GM18526 (cell line): ENCODE results near the gene ANKK1.

Experiments
- POLR2A ChIP-seq: IDR thresholded peaks from 3 replicates; pipeline ENCODE4 v1.6.1; 2011; ENCODE audit not compliant: insufficient read length; ENCODE audit errors: extremely low read depth

The ANKK1 gene

GRCh38 chr11:113397821-113398220 is 10.2 kb downstream of the ANKK1 start:
- no peak for TF ChIP-seq POLR2A

GRCh38 chr11:113398669-113399430 is 11.3 kb downstream of the ANKK1 start:
- no peak for TF ChIP-seq POLR2A

- TF ChIP-seq POLR2A: no peak
These were observed 13.2 kb downstream of the ANKK1 start for GRCh38 chr11:113400631-113401230.

DNA sequence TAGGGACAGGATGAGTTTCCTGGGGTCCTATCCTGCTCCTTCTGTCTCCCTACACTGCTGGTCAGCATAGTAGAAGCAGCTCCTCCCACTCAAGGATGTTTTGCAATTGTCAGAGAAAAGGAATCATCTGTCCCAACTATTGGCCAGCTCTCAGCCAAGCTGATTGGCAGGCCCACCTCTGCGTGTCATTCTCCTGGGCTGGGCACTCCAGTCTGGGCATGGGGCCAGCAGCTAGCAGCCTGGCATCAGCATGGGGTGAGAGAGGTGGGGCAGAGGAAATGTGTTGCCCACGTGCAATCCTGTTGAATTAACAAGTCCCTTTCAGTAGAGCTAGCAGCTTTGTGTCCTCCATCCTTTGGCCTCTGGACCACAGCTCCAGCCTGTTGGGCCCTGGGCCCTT is 14.1 kb downstream of the ANKK1 start:
- TF ChIP-seq POLR2A: no peak

DNA sequence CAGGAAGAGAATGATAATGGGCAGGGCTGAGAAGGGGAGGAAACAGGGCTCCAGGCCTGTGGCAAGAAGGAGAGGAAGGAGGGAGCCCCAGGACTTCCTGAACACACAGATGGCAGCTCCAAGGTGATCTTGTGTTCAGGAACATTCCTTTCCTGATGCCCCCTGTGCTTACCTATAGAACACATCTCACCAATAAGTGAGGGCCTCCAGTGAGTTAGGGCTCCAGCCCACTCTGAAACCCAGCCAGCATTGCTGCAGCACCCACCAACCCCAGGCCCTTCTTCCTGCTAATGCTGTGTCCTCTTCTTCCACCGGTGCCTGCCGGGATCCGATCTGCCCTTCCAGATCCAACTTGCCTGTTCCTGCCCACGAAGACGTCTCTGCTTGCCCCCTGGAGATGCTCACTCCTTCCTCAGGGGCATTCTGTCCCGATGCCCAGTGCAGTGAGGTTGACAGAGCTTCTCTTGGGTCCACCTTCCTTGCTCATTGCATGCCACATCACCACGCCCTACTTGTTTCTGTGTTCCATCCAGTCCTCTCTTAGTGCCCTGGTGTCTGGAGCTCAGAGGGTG is 17.4 kb downstream of the ANKK1 start:
- TF ChIP-seq POLR2A: no peak

- no peak for TF ChIP-seq POLR2A
These were observed 18.3 kb downstream of the ANKK1 start for GRCh38 chr11:113405724-113406478.

GRCh38 chr11:113407163-113407562 is 19.6 kb downstream of the ANKK1 start:
- no peak for TF ChIP-seq POLR2A

GRCh38 chr11:113408206-113408605 is 20.6 kb downstream of the ANKK1 start:
- TF ChIP-seq POLR2A: no peak

DNA sequence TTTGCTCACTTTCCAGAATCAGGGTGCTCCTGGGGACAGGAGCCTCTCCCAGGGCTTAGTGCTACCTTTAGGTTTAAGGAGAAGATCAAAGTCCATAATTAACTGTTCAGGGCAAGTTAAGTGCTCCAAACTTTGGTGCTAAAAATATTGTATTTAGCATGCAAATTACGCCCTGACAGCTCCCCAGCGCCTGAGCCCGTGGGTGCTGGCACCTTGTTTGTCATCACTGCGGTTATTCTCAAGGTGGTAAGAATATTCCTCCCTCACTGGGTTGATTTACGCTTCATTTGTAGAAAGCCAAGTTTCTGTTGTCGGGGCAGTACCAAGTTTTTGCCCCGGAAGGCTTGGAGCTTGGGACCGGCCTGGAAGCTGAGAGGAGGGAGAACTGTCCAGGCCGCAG is 21.3 kb downstream of the ANKK1 start:
- TF ChIP-seq POLR2A: no peak

DNA sequence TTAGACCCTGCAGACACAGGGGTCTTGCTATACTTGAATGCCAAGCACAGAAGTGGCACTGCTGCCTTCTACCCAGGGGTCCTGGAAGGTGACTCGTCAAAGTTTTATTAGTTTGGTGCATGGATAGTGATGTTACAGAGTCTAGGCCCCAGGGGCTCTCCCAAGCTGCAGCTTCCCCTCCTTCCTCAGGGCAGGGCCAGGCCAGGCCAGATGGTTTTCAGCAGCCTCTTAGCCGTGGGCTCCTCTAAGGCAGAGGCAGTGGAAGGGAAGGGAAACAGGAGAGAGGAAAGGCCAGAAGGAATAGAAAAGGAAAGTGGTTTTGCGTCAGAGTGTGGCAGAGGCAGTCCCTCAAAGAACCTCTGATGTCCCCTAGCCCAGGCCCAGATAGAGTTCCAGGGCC is 21.9 kb downstream of the ANKK1 start:
- no peak for TF ChIP-seq POLR2A

DNA sequence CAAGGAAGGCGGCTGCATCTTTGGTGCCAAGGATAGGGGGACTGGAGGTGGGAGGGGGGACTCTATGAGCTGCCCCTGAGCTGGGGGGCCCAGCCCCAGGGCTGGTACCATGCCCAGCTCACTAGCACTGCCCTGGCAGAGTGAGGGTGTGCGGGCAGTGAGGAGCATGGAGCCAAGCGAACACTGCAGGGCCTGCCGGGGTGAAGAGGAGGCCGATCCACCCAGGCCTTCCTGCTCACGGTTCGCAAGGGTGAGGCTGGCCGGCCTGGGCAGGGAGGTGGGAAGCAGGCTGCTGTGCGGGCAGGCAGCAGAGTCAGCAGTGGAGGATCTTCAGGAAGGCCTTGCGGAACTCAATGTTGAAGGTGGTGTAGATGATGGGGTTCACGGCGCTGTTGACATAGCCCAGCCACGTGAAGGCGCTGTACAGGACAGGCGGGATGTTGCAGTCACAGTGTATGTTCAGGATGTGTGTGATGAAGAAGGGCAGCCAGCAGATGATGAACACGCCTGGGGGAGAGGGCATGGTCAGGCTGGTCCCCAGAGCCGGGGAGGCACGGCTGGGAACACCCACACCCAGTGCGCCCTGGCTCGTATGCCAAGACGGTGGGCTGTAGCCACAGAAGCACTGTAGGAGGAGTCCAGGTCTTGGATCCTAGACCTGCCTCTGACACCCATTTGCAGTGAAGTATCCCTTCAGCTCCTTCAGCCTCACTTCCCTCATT is 23.0 kb downstream of the ANKK1 start:
- TF ChIP-seq POLR2A: no peak

- TF ChIP-seq POLR2A: no peak
These were observed 24.0 kb downstream of the ANKK1 start for GRCh38 chr11:113411536-113411935.

DNA sequence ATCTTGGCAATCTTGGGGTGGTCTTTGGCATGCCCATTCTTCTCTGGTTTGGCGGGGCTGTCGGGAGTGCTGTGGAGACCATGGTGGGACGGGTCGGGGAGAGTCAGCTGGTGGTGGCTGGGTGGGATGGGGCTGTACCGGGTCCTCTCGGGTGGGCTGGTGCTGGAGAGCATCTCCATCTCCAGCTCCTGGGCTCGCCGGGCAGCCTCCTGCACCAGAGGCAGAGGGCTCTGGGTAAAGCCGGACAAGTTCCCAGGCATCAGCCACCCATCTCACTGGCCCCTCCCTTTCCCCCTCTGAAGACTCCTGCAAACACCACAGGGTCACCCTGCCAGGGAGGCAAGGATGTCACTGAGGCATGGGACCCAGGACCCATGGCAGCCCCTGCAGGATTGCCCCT is 25.1 kb downstream of the ANKK1 start:
- TF ChIP-seq POLR2A: no peak

GRCh38 chr11:113415343-113415742 is 27.8 kb downstream of the ANKK1 start:
- no peak for TF ChIP-seq POLR2A

DNA sequence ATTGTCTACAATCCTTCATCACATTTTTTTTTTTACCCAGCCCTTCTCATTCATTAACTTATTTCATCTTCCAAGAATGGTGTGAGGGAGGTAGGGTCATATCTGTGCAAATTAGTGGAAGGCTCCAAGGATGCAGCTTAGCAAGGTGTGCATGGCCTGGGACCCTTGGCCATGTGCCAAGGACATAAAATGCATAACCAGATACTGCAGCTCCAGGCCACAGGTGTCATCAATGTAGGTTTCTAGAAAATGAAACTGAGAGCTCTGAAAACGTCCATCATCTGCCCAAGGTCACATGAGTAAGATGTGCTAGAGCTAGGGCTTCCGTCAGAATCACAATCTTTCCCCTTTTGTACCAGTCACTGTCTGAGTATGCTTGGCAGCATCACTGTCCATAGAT is 29.8 kb downstream of the ANKK1 start:
- TF ChIP-seq POLR2A: no peak

DNA sequence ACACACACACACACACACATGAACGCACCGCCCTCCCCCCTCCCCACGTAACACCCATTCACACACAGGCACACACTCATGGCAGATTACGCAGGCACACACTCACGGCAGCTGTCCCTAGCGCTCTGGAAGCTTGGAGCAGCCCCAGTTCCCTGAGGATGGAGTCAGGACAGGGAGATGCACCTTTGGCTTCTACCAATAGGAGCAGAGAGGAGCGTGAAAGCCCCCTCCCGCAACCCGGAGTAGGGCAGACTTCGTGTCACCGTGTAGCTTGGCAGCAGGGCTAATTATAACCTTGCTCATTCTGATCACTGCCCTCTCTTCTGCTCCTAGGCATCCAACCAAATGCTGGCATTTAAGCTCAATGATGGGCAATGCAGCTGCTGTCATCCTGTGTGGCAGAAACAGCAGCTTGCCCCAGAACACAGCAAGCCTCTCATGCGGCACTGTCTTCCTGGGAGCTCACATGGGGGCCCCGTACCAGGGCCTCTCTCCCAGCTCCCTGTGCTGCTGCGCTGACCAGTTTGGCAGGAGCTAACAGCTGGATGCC is 31.9 kb downstream of the ANKK1 start:
- no peak for TF ChIP-seq POLR2A

DNA sequence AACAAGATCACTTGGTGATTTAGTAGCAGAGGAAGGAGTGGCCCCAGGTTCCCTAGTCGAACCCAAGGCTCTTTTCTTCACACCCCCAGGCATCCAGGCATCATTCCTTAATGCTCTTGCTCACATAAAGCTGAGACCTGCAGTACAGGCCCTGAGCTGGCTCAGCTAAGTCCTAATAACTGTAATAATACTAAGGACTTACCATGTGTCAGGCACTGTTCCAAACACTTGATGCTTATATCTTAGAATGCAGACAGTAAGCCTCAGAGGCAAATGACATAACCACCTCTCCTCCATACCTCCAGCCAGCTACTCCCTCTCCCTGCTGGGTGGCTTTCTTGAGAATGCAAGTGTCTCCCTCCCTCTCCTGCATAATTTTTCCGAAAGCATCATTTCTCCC is 33.2 kb downstream of the ANKK1 start:
- TF ChIP-seq POLR2A: no peak
